SHP77 treated with DMSO at 0.1 percent for 48 hours (cell line): Measurements from ENCODE around the gene PARS2.
A peak's percentile ranks its signal among the peaks of the same experiment; 100 is the strongest.

Experiments used
- DNase-seq: peaks from one replicate; lab custom pipeline; 2025; lab: John Stamatoyannopoulos, UW

Gene PARS2

DNA sequence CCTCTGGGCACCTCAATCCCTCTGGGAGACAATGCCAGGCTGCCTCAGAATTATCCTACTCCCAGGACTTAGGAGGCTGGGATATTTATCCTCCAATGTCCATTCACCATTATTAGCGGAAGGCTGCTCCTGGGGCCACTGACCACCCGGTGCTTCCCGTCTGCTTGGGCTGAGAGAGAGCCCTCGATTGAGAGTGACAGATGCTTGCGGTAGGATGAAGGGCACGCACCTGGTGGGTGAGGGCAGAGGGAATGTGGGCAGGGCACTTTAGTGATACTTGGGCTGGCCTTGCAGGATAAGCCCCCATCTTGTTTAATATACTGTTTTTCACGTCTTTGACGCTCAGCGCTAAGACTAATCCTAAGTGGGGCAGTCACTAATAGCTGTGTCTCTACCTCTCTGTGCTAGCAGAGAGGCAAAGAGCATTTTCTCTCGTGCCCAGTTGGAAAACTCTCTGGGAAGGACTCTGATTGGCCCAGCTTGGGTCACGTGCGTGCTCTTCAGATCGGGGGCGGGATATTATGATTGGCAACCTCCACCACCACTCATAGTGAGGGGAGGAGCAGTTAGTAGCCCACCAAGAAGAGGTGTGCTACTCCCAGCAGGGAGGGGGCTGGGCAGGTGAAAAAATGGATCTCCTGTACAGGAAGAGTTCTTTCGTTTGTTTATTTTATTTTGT lies 10.6 kb upstream of the PARS2 start:
- peak; percentile 24 for DNase-seq

- DNase-seq: no peak
These were observed 8.6 kb upstream of the PARS2 start for GRCh38 chr1:54772951-54773350.

DNA sequence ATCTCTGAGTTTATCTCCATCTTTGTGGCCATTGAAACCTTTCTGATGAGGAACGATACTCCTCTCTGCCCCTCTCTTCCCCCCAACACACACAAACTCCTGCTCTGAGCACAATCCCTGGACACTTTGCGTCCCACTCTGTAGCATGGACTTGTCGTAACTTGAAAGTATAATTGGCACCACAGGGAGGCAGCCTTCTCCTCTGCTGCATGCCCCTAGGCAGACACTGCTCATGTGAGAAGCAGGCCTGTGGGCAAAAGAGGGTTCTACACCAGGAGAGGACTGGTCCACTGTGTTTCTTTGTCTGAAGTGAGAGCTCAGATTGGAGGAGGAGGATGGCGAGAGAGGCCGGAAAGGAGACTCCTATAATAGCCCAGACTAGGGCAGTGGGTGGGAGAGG lies 3.8 kb upstream of the PARS2 start:
- DNase-seq: no peak

GRCh38 chr1:54767526-54767925 lies 3.2 kb upstream of the PARS2 start:
- no peak for DNase-seq

DNA sequence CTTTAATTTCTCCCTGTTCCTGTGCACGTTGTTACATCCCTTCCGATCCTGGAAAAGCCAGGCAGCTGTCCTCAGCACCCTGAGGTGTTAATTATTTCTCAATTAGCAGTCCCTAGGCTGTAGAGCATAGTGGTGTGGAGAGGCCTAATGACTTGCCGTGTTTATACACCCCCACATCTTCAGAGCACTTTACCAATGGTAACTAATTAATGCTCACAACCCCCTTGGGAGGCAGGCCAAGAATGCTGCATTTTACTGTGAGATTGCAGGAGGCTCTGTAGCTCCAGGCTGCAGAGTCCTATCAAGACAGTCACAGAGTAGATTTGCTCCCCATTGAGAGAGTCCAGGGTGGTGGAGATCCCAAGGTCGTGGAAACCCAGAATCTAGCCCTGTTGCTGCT lies 2.4 kb upstream of the PARS2 start:
- no peak for DNase-seq

DNA sequence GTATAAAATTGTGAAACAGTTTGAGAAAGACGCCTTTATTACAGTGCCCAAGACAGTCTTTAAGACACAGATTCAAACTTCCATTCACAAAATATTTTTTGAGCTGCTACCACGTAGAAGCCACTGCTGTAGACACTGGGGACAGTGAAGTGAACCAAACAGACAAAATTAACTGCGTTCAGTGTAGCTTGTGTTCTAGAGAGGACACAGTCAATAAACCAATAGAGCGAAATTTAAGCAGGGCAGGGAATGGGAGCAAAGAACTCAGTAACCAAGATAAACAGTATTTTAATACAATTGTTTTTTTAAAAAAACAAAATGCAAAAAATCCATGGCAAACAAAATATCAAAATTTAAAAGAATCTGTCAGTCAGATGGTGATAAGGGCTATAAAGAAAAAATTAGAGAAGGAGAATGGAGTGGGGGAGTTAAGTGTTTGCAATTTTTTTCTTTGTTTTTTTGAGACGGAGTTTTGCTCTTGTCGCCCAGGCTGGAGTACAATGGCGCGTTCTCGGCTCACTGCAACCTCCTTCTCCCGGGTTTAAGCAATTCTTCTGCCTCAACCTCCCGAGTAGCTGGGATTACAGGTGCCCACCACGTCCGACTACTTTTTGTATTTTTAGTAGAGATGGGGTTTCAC lies 719 bp upstream of the PARS2 start:
- DNase-seq: no peak

- no peak for DNase-seq
These were observed 549 bp downstream of the PARS2 start for GRCh38 chr1:54763816-54764132.

DNA sequence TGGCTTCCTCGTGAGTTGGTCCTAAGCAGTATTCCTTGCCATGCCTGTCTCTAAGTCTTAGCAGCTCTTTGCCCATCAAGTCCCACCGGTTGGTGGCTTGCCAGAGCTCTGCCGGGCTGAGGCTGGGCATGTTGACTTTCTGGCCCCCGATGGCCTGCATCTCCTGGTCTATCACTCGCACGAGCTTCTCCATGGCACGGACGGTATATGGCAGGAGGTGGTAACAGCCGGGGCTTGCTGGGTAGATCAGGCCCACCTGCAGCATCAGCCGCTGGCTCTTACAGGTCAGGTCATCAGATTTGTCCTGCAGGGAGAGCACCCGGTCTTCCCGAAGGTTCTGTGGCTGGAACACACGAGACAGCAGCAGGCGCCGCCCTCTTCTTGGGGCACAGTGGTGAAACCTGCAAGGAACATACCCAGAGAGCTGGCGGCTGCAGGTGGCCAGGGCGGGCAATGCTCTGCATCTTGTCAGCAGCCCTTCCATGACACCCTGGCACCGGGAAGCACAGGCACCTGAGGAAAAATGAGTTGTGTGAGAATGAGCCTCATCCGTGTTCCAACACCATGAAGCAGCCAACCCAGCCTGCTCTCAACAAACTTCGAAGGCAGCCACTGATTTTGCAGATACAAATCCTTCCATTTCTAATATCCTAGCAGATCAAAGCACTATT lies 5.5 kb downstream of the PARS2 start:
- DNase-seq: no peak

- DNase-seq: no peak
These were observed 6.5 kb downstream of the PARS2 start for GRCh38 chr1:54757833-54758232.

DNA sequence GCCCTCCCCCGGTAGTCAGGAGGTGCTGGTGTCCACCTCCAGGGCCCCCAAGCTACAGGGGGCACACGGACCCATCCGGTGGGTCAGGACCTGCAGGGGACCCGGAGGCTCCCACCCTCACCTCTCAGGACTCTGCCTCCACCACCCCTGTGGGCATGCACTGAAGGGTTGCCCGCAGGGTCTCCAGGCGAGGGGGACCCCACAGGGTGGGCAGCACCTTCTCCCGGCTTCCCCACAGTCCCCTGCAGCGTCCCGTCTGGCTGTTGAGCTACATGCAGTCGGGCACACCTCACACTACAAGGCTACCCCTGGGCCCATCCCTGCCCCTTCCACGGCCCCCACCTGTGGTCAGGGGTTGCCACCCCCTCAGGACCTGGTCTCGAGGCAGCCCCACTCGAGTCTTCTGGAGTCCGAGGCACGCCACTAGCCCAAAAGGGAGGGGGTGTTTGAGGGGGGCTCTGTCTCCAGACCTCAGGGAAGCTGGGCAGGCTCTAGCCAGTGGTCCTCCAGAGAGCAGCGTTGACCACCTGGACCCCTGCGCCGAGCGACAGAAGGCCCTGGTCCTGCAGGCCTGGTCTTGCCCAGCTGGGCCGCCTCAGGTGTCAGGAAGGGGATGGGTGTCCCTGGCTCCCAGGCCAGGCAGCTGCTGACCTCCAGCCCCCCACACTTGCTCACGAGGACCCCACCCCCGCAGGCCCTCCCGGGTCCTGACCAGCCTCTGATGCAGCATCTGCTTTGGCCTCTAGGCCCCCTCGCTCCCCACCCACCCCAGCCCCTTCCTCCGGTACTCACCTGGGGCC lies 9.6 kb downstream of the PARS2 start:
- DNase-seq: no peak

GRCh38 chr1:54754045-54754444 lies 10.3 kb downstream of the PARS2 start:
- DNase-seq: no peak

GRCh38 chr1:54751426-54751825 lies 12.9 kb downstream of the PARS2 start:
- DNase-seq: no peak

- no peak for DNase-seq
These were observed 13.7 kb downstream of the PARS2 start for GRCh38 chr1:54750596-54750995.

DNA sequence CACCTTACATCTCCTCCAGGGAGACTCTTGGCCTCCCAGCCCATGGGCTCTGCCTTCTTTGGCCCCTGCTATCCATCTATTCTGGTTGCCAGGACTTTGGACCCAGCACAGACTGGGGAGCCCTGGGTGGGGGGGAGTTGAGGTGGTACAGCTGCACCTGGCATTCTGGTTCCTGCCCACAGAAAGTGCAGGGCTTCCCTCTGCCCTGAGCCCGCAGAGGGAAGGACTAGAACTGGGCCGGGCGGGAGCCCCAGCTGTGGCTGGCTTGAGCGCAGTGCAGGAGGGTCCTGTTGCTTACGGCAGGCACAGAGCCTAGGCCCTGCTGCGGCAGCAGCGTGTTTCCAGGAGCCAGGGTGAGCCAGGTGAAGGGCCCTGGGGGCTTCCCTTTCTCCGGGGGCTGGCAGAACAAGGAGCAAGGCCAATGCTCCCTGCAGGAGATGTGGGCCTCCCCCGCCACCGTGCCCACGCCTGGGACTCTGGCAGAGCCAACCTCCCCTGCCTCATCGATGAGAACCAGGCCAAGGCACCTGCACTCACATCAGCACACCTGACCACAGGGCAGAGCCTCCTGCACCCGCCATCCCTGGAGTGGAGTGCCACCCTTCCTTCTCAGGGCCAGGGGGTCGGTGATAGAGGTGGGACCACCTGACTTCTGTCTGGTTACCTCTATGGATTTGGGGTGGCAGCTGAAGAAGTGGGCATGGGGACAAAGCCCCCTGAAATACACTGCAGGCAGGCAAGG lies 16.1 kb downstream of the PARS2 start:
- DNase-seq: no peak

DNA sequence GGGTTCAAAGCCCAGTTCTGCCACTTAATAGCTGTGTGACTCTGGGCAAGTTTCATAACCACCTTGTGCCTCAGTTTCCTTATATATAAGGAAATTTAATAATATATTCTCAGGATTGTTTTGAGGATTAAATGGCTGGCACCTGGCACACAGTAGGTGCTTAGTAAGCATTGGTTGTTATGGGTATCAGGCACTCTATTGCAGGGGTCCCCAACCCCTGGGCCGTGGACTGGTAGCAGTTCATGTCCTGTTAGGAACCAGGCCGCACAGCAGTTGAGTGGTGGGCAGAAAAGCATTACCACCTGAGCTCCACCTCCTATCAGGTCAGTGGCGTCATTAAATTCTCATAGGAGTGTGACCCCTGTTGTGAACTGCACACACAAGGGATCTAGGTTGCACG lies 18.5 kb downstream of the PARS2 start:
- DNase-seq: no peak

DNA sequence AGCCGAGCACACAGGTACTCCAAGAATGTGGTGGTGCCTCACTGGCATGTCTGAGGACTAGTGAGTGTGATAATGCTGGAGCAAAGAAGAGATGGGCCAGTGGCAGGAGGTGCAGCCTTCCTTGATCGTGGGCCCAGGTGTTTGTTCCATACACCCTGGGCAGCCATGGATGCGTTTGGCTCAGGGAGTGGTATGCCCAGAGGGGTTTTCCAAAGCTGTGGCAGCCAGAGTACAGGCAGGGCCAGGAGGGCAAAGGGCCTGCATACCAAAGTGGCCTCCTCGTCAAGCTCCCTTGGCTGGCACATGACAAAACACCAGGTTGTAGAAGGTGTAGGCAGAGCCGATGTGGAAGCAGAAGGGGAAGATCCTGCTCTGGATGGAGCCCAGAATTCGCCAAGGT lies 19.0 kb downstream of the PARS2 start:
- no peak for DNase-seq

DNA sequence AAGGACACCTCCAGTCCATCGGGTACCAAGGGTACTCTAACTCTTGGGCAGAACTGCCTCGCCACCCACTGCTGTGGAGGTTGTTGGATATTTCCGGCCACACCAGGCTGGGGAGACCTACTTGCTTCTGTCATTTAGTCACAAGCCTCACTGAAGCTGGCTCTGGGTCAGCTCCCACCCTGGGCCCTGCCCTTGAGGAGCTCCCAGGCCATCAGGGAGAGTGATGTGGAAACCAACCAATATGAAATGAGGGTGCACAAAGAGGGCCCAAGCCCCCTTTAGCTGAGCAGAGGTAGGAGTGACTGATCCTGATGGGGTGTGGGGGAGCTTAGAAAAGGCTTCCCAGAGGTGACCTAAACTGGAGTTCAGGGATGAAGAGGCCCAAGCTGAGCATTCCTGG lies 19.6 kb downstream of the PARS2 start:
- DNase-seq: no peak

- no peak for DNase-seq
These were observed 20.7 kb downstream of the PARS2 start for GRCh38 chr1:54743416-54744226.

DNA sequence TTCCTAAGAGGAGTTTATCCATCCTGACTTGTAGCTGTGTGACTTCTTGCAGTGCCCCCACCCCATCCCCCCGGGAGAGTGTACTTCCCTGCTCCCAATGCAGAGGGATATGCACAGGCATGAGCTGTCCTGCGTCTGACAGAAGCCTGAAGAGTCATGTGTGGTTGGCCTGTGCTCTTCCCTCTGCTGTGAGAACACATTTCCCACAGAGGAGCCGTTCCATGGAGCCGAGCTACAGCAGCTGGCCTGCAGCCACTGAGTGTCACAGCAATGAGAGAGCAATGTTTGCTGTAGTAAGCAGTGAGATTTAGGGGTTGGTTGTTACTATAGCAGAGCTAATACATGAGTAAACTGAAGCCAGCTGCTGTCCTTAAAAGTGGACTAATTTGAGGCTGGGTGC lies 22.0 kb downstream of the PARS2 start:
- no peak for DNase-seq

DNA sequence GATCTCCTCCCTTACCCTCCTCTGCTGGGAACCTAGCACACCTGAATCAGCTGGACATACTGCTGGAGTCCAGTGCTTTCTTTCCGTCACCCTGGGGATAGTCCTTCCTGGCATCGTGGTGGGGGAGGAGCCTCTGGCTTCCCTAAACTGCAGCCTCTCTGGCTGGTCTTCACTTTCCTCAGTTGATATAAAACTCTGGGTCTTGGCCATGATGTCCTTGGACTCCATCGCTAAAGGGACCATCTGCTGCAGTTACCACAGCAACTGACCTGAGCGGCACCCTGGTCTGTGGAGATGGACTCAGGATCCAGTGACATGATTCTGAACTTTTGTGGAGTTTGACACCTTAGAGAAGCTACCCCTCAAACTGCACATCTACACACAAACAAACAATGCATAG lies 22.8 kb downstream of the PARS2 start:
- no peak for DNase-seq

GRCh38 chr1:54738244-54738643 lies 26.1 kb downstream of the PARS2 start:
- no peak for DNase-seq
